IMR-90 (cell line): ENCODE results near the gene LEMD1. TPM values are rescaled to one million over a fixed set of nuclear protein-coding genes. Genes with fewer than 3 reads are reported as not detected.

Experiments
- ATAC-seq: fragments of 200-7000 bp; cut with Tn5 transposase; 2 replicates; pipeline ENCODE4 v1.9.1; 2020; ENCODE audit warnings: low read depth, mild to moderate bottlenecking, moderate library complexity
- BruUV-seq: library from RNA; stranded (reverse); fragments of 400-500 nt; replicated peaks from 2 replicates; lab custom pipeline; 2021; lab: Mats Ljungman, UMichigan
- CTCF ChIA-PET: fragments of 300-600 bp; formaldehyde crosslinking; extraction: SDS; loops from one replicate; lab custom pipeline; 2021; ENCODE audit warnings: antibody characterized with exemption; lab: Yijun Ruan, JAX
- POLR2A ChIA-PET: fragments of 300-600 bp; sonication (Branson Sonifier 250); formaldehyde crosslinking; loops from one replicate; lab custom pipeline; 2022; ENCODE audit warnings: antibody characterized with exemption; ENCODE audit not compliant: unreplicated experiment; lab: Charles Lee
- DNase-seq: peaks from one replicate; pipeline ENCODE4 v3.0.0; 2013
- H2AFZ ChIP-seq: replicated peaks from 2 replicates; pipeline ENCODE3; 2013; ENCODE audit warnings: low read length, mild to moderate bottlenecking; ENCODE audit not compliant: poor library complexity
- H2AK5ac ChIP-seq: 2 replicates; pipeline ENCODE4 v1.6.1; 2013; ENCODE audit warnings: low read depth, low read length, inconsistent platforms
- H2AK9ac ChIP-seq: replicated peaks from 2 replicates; pipeline ENCODE3; 2013; ENCODE audit warnings: mild to moderate bottlenecking, low read depth, low read length, moderate library complexity; ENCODE audit not compliant: poor library complexity
- H2BK120ac ChIP-seq: 2 replicates; pipeline ENCODE4 v1.6.1; 2013; ENCODE audit warnings: low read depth, low read length, inconsistent platforms
- H2BK15ac ChIP-seq: 3 replicates; pipeline ENCODE4 v1.6.1; 2013; ENCODE audit warnings: low read depth, low read length, inconsistent platforms
- H2BK20ac ChIP-seq: 2 replicates; pipeline ENCODE4 v1.6.1; 2013; ENCODE audit warnings: low read depth, mild to moderate bottlenecking, inconsistent platforms, low read length, moderate library complexity
- H2BK5ac ChIP-seq: 2 replicates; pipeline ENCODE4 v1.6.1; 2013; ENCODE audit warnings: mild to moderate bottlenecking, low read depth, low read length, inconsistent platforms; ENCODE audit not compliant: poor library complexity, severe bottlenecking
- H3K14ac ChIP-seq: replicated peaks from 2 replicates; pipeline ENCODE4 v1.6.1; 2013; ENCODE audit warnings: low read depth, low read length, inconsistent platforms
- H3K18ac ChIP-seq: 2 replicates; pipeline ENCODE4 v1.6.1; 2013; ENCODE audit warnings: low read depth, low read length, control low read depth
- H3K23ac ChIP-seq: 2 replicates; pipeline ENCODE4 v1.6.1; 2013; ENCODE audit warnings: low read depth, low read length, inconsistent platforms
- H3K27ac ChIP-seq: 2 replicates; pipeline ENCODE4 v1.5.1; 2013; ENCODE audit warnings: mild to moderate bottlenecking, control low read depth, low read length; ENCODE audit not compliant: insufficient read depth
- H3K27me3 ChIP-seq: 2 replicates; pipeline ENCODE4 v1.6.1; 2013; ENCODE audit warnings: low read length; ENCODE audit not compliant: control insufficient read depth, insufficient read depth
- H3K36me3 ChIP-seq: 2 replicates; pipeline ENCODE4 v1.6.1; 2013; ENCODE audit warnings: low read length, mixed read lengths; ENCODE audit not compliant: control insufficient read depth, insufficient read depth
- H3K4ac ChIP-seq: 2 replicates; pipeline ENCODE4 v1.6.1; 2013; ENCODE audit warnings: low read depth, low read length, inconsistent platforms
- H3K4me1 ChIP-seq: 2 replicates; pipeline ENCODE4 v1.6.1; 2013; ENCODE audit warnings: low read length, mixed read lengths; ENCODE audit not compliant: control insufficient read depth, insufficient read depth
- H3K4me2 ChIP-seq: 2 replicates; pipeline ENCODE4 v1.6.1; 2013; ENCODE audit warnings: low read depth, mild to moderate bottlenecking, control low read depth, low read length, moderate library complexity
- H3K4me3 ChIP-seq: 2 replicates; pipeline ENCODE4 v1.5.1; 2013; ENCODE audit warnings: low read depth, mild to moderate bottlenecking, control low read depth, low read length, moderate library complexity; ENCODE audit not compliant: insufficient read depth
- H3K56ac ChIP-seq: 2 replicates; pipeline ENCODE4 v1.6.1; 2013; ENCODE audit warnings: low read length, inconsistent platforms; ENCODE audit not compliant: insufficient read depth; ENCODE audit errors: extremely low read depth
- H3K79me1 ChIP-seq, 2 experiments: 2 replicates each; pipeline ENCODE4 v1.6.1; 2013; ENCODE audit warnings: low read length in 2 of 2, inconsistent platforms in 1 of 2, low read depth in 1 of 2
- H3K9ac ChIP-seq: 2 replicates; pipeline ENCODE4 v1.6.1; 2013; ENCODE audit warnings: low read depth, low read length, control low read depth
- H3K9me1 ChIP-seq: 2 replicates; pipeline ENCODE4 v1.6.1; 2013; ENCODE audit warnings: low read length, inconsistent platforms; ENCODE audit not compliant: insufficient read depth
- H3K9me3 ChIP-seq: 2 replicates; pipeline ENCODE4 v1.6.1; 2013; ENCODE audit warnings: low read length; ENCODE audit not compliant: control insufficient read depth, insufficient read depth
- H4K20me1 ChIP-seq: 2 replicates; pipeline ENCODE4 v1.6.1; 2013; ENCODE audit warnings: low read length, inconsistent platforms; ENCODE audit not compliant: insufficient read depth
- H4K5ac ChIP-seq: 2 replicates; pipeline ENCODE4 v1.6.1; 2013; ENCODE audit warnings: mild to moderate bottlenecking, low read depth, low read length, control low read depth
- H4K8ac ChIP-seq, 2 experiments: 2 replicates each; pipeline ENCODE4 v1.6.1; 2013; ENCODE audit warnings: low read depth in 2 of 2, low read length in 2 of 2, control low read depth in 1 of 2, inconsistent platforms in 1 of 2
- H4K91ac ChIP-seq: 2 replicates; pipeline ENCODE4 v1.6.1; 2013; ENCODE audit warnings: low read depth, low read length, inconsistent platforms; ENCODE audit not compliant: insufficient read depth
- ELK1 ChIP-seq: fragments of 150-350 bp; IDR thresholded peaks from 2 replicates; pipeline ENCODE4 v1.6.1; 2016; ENCODE audit warnings: low read depth, mild to moderate bottlenecking, low read length, moderate library complexity, borderline replicate concordance
- MAZ ChIP-seq: IDR thresholded peaks from 2 replicates; pipeline ENCODE4 v1.6.1; 2012; ENCODE audit warnings: low read depth, mild to moderate bottlenecking, low read length, improper control_type of control experiment, moderate library complexity, borderline replicate concordance
- MXI1 ChIP-seq: IDR thresholded peaks from 2 replicates; pipeline ENCODE4 v1.6.1; 2012; ENCODE audit warnings: low read depth, mild to moderate bottlenecking, low read length, moderate library complexity, borderline replicate concordance
- USF2 ChIP-seq: fragments of 150-350 bp; IDR thresholded peaks from 2 replicates; pipeline ENCODE4 v1.6.1; 2017; ENCODE audit warnings: mild to moderate bottlenecking, antibody characterized with exemption, low read length, low read depth
- WGBS, 2 experiments: methylation state at CpG; one replicate each; pipeline versions ENCODE4 v1.1.5 to v1.1.7; 2013; ENCODE audit warnings: missing lambda C conversion rate in 2 of 2; ENCODE audit not compliant: insufficient read length in 1 of 2; ENCODE audit errors: extremely low coverage in 2 of 2; 5-methylcytosine and 5-hydroxymethylcytosine counted together
- dilution Hi-C: fragments of 300-500 bp; cut with HindIII; formaldehyde crosslinking; loops from one replicate; pipeline ENCODE4 v1.14.3; 2018; ENCODE audit warnings: low sequenced_read_pairs; ENCODE audit not compliant: unreplicated experiment
- in situ Hi-C: fragments of 300-500 bp; cut with MboI; formaldehyde crosslinking; loops from 3 replicates; pipeline ENCODE4 v1.14.3; 2019; ENCODE audit warnings: low sequenced_read_pairs, inconsistent platforms, mixed read lengths
- intact Hi-C: fragments of 100-400 bp; cut with micrococcal nuclease; formaldehyde crosslinking; loops from 2 replicates; pipeline ENCODE4 v1.10.0; 2022
- polyA plus RNA-seq, 3 experiments: library from polyadenylated mRNA; depleted of rRNA; stranded (reverse); fragments of >200 nt; gene quantifications; 2 replicates each; pipeline ENCODE4 v1.2.3, GENCODE V29; 2012; ENCODE audit warnings: low replicate concordance in 1 of 3
- total RNA-seq: library from RNA; depleted of rRNA; stranded (reverse); fragments of >200 nt; gene quantifications from 2 replicates; pipeline ENCODE4 v1.2.3, GENCODE V29; 2012

The LEMD1 gene
- total and polyA plus RNA-seq, 2 of the 4 experiments (the other 2 are of a cell fraction) = not detected

DNA sequence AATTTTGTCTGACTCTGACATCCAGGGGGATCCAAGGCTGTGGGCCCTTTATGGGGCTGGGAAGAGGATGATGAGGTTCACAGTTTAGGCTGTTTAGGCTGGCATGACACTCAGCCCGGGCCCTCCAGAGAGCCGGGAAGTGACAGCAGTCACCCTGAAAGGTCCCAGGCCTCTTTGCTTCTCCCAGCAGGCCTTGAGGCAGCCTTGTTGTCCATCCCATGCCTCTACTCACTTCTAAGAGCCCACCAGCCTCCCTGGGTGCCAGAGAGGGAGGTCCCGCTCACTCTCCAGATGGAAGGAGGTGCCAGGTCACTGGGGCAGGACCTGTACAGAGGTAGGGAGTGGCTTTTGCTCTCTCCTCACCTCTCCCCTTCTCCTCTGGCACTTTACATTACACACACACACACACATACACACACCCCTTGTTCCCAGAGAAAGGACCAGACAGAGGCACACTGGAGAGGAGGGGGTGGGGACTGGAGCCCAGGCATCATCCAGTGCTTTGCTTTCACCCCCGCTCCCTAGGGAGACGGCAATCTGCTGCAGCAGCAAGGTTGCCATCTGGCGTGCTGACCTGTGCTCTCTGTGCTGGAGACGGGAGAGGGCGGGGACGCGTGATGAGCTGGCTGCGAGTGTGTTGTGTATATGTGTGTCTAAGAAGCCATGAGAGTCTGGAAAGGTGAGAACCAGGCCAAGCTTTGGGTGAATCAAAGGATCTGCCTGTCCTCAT, 69.7 kb downstream of the LEMD1 start:
- no peak overlapping the region for H2BK15ac ChIP-seq
- H3K18ac ChIP-seq = no peak overlapping the region
- no peak overlapping the region for H3K4me2 ChIP-seq
- 29% methylated on average over 3 of the region's 11 CpGs; no CpG with 5 or more reads in 1 of the 2 experiments for WGBS, 2 experiments
- no peaks in the 10 kb centered on the region for H3K79me1 ChIP-seq
- no peaks in the 10 kb centered on the region for H3K9me1 ChIP-seq
- peaks cover 57% of the 10 kb centered on the region for H3K27me3 ChIP-seq
- H3K56ac ChIP-seq = no peak overlapping the region
- intact Hi-C loops (loop anchor here (10.0 kb wide), 1 partner anchor 303 kb away; no protein-coding TSS in a partner anchor), dilution Hi-C loops (no loop called here), in situ Hi-C loops (loop anchor here (5.0 kb wide), 1 partner anchor 135 kb away; no protein-coding TSS in a partner anchor)
- H3K9ac ChIP-seq = no peak overlapping the region
- H2BK120ac ChIP-seq = no peak overlapping the region
- no peak overlapping the region for H3K4me3 ChIP-seq
- POLR2A ChIA-PET = no interaction called here
- H2BK20ac ChIP-seq = no peak overlapping the region
- H4K91ac ChIP-seq = no peak overlapping the region
- TF ChIP-seq MXI1 = no peak
- no peak for TF ChIP-seq USF2
- no peak for TF ChIP-seq MAZ
- no peak for TF ChIP-seq ELK1
- BruUV-seq = no TSS peak
- CTCF ChIA-PET = no interaction called here
- peak overlapping the region; percentile 22 for H2AFZ ChIP-seq
- H4K8ac ChIP-seq = no peak overlapping the region
- DNase-seq = peak; percentile 40
- no peak overlapping the region for H3K27ac ChIP-seq
- H3K36me3 ChIP-seq = no peaks in the 10 kb centered on the region
- H3K4ac ChIP-seq = no peak overlapping the region
- peak; percentile 31; the same call in 1 of the 2 replicates for ATAC-seq
- H3K14ac ChIP-seq = no peak overlapping the region
- H4K20me1 ChIP-seq = no peaks in the 10 kb centered on the region
- H2AK9ac ChIP-seq = no peak overlapping the region
- no peak overlapping the region for H4K5ac ChIP-seq
- H3K9me3 ChIP-seq = no peaks in the 10 kb centered on the region
- no peak overlapping the region for H3K23ac ChIP-seq
- H2AK5ac ChIP-seq = no peak overlapping the region
- H3K4me1 ChIP-seq = no peaks in the 10 kb centered on the region; the same call in 1 of the 2 replicates
- H2BK5ac ChIP-seq = no peak overlapping the region
